ENCODE measurements around the gene C22orf31.

The C22orf31 gene

DNA sequence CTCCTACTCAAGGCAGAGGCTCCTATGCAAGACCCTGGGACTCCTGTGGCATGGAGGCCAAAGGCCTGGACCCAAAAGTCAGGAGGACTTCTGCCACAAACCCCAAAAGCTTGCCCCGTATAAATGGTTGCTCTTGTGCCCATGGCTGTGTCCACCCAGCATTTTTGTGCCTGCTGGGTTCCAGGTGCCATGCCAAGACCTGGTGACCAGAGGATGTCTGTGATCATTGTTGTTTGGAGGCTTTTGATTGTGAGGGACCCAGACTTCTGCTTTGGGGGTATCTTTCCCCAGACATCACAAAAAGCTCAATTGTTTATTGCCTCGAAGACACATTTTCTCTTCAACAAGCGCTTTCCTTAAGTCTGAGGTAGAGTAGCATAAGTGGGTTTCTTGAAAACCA is 35.1 kb downstream of the C22orf31 start:
- DNase-seq: no peak
- no peak overlapping the region for H2AFZ ChIP-seq (ENCODE audit: low read length)
- H3K79me2 ChIP-seq (ENCODE audit: low read length): no peaks in the 10 kb centered on the region

DNA sequence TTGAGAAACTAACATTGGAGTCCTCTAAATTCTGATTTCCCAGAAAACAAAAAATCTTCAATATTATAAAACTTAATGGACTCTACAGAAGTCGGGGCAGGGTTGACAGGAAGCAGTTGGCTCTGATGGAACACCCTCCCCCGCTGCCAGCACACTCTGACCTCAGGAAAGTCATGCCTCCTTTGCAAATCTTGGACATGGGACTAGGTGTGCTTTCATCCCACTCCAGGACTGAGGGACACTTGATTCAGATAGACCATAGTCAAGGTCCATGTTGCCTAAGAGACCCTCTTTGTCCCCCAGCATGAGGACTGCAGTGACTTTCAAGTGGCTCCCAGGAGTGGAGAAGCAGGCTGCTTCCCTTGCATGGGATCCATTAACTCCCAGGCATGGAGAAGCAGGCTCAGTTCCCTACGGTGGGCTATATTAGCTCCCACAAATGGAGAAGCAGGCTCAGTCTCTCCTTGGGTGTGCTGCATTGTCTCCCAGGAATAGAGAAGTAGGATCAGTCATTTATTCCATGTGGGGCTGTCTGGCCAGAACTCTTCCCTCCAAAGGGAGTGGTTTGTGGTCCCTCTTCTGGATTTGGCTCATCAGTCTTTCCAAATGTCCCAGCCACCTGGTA is 38.3 kb downstream of the C22orf31 start:
- TF ChIP-seq, protein P1, sequence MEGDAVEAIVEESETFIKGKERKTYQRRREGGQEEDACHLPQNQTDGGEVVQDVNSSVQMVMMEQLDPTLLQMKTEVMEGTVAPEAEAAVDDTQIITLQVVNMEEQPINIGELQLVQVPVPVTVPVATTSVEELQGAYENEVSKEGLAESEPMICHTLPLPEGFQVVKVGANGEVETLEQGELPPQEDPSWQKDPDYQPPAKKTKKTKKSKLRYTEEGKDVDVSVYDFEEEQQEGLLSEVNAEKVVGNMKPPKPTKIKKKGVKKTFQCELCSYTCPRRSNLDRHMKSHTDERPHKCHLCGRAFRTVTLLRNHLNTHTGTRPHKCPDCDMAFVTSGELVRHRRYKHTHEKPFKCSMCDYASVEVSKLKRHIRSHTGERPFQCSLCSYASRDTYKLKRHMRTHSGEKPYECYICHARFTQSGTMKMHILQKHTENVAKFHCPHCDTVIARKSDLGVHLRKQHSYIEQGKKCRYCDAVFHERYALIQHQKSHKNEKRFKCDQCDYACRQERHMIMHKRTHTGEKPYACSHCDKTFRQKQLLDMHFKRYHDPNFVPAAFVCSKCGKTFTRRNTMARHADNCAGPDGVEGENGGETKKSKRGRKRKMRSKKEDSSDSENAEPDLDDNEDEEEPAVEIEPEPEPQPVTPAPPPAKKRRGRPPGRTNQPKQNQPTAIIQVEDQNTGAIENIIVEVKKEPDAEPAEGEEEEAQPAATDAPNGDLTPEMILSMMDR (IDR thresholded peaks at IDR 0.05; ENCODE audit: low read length): no peak
- TF ChIP-seq EZH2 (optimal IDR thresholded peaks at IDR 0.05; ENCODE audit: low read depth, low read length): no peak
- TF ChIP-seq EZH2phosphoT487 (IDR thresholded peaks at IDR 0.05; ENCODE audit: low read length): no peak
- no peak overlapping the region for H3K27ac ChIP-seq (ENCODE audit: low read length)
- no peak overlapping the region for H2AFZ ChIP-seq (ENCODE audit: low read length)
- H4K20me1 ChIP-seq (ENCODE audit: insufficient read depth, low read length): no peaks in the 10 kb centered on the region
- no peaks in the 10 kb centered on the region for H3K4me1 ChIP-seq (ENCODE audit: low read length)
- H3K4me2 ChIP-seq (ENCODE audit: low read depth, low read length): no peak overlapping the region
- no peaks in the 10 kb centered on the region for H3K9me3 ChIP-seq (replicated peaks; ENCODE audit: insufficient read depth, low read length)
- H3K9ac ChIP-seq (ENCODE audit: low read length): no peak overlapping the region
- no peaks in the 10 kb centered on the region for H3K9me2 ChIP-seq (replicated peaks; ENCODE audit: insufficient read depth, low read length)
- no peaks in the 10 kb centered on the region for H3K36me3 ChIP-seq (replicated peaks; ENCODE audit: insufficient read depth, low read length)
- no peak for DNase-seq
- no peaks in the 10 kb centered on the region for H3K79me2 ChIP-seq (ENCODE audit: low read length)
- no peak overlapping the region for H3K4me3 ChIP-seq (ENCODE audit: low read length)
- H3K27me3 ChIP-seq (replicated peaks; ENCODE audit: insufficient read depth, low read length): no peaks in the 10 kb centered on the region
- H3F3A ChIP-seq (ENCODE audit: insufficient read depth, low read length): no peaks in the 10 kb centered on the region

More for the DNA sequence above, 35.1 kb downstream of the C22orf31 start:
- no peak overlapping the region for H3K4me2 ChIP-seq (ENCODE audit: low read depth, low read length)
- H3K9me2 ChIP-seq (replicated peaks; ENCODE audit: insufficient read depth, low read length): no peaks in the 10 kb centered on the region
- no peaks in the 10 kb centered on the region for H4K20me1 ChIP-seq (ENCODE audit: insufficient read depth, low read length)
- H3K27me3 ChIP-seq (replicated peaks; ENCODE audit: insufficient read depth, low read length): no peaks in the 10 kb centered on the region
- no peak for TF ChIP-seq EZH2phosphoT487 (IDR thresholded peaks at IDR 0.05; ENCODE audit: low read length)
- TF ChIP-seq, protein P1 (IDR thresholded peaks at IDR 0.05; ENCODE audit: low read length): no peak
- no peak for TF ChIP-seq EZH2 (optimal IDR thresholded peaks at IDR 0.05; ENCODE audit: low read depth, low read length)
- H3K4me3 ChIP-seq (ENCODE audit: low read length): no peak overlapping the region
- no peaks in the 10 kb centered on the region for H3K9me3 ChIP-seq (replicated peaks; ENCODE audit: insufficient read depth, low read length)
- no peaks in the 10 kb centered on the region for H3F3A ChIP-seq (ENCODE audit: insufficient read depth, low read length)
- no peaks in the 10 kb centered on the region for H3K36me3 ChIP-seq (replicated peaks; ENCODE audit: insufficient read depth, low read length)
- H3K27ac ChIP-seq (ENCODE audit: low read length): no peak overlapping the region
- no peaks in the 10 kb centered on the region for H3K4me1 ChIP-seq (ENCODE audit: low read length)
- H3K9ac ChIP-seq (ENCODE audit: low read length): no peak overlapping the region

DNA sequence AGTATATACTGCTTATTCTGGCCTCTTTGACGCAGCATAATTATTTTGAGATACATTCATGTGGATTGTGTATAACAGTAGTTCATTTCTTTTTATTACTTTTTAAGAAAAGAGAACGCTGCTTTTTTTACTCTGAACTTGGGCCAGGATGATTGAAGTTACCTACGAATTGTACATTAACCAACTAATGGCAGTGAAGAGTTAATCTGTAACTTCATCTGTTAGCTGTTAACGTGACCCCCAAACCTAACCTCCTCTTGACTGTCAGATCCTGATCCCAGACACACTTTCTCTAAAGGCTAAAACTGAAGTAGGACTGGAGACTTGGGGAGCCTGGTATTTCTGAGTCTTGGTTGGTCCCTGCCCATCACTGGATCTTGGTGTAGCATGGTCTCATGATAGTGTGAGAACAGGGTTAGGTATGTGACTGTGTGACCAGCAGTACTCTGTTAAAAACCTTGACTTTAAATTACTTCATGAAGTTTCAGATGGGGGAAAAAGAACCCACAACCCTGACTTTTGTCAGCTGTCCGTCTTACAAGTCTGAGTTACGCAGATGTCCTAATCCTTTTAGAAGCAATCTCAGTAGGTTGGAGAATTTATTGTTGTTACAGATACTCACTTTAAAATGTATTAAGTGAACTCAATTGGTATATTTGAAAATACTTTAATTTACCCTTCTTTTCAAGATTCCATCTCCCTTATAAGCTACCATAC is 39.4 kb downstream of the C22orf31 start:
- no peak overlapping the region for H3K4me3 ChIP-seq (ENCODE audit: low read length)
- no peaks in the 10 kb centered on the region for H4K20me1 ChIP-seq (ENCODE audit: insufficient read depth, low read length)
- TF ChIP-seq EZH2phosphoT487 (IDR thresholded peaks at IDR 0.05; ENCODE audit: low read length) (no peak), EZH2 (optimal IDR thresholded peaks at IDR 0.05; ENCODE audit: low read depth, low read length) (no peak)
- TF ChIP-seq, protein P1 (IDR thresholded peaks at IDR 0.05; ENCODE audit: low read length): no peak
- no peaks in the 10 kb centered on the region for H3K79me2 ChIP-seq (ENCODE audit: low read length)
- H3K9ac ChIP-seq (ENCODE audit: low read length): no peak overlapping the region
- DNase-seq: no peak
- no peak overlapping the region for H3K4me2 ChIP-seq (ENCODE audit: low read depth, low read length)
- H3K4me1 ChIP-seq (ENCODE audit: low read length): no peaks in the 10 kb centered on the region
- H3K9me3 ChIP-seq (replicated peaks; ENCODE audit: insufficient read depth, low read length): no peaks in the 10 kb centered on the region
- no peaks in the 10 kb centered on the region for H3K27me3 ChIP-seq (replicated peaks; ENCODE audit: insufficient read depth, low read length)
- no peaks in the 10 kb centered on the region for H3K36me3 ChIP-seq (replicated peaks; ENCODE audit: insufficient read depth, low read length)
- H3K27ac ChIP-seq (ENCODE audit: low read length): no peak overlapping the region
- H3F3A ChIP-seq (ENCODE audit: insufficient read depth, low read length): no peaks in the 10 kb centered on the region
- H2AFZ ChIP-seq (ENCODE audit: low read length): no peak overlapping the region
- H3K9me2 ChIP-seq (replicated peaks; ENCODE audit: insufficient read depth, low read length): no peaks in the 10 kb centered on the region

Data from MM.1S (cell line).